GM12873 (cell line): ENCODE results near the gene RAD51B.

Source experiments
- CTCF ChIP-seq: IDR thresholded peaks from 2 replicates; pipeline ENCODE4 v1.5.1; 2012; ENCODE audit warnings: low read depth, mild to moderate bottlenecking, moderate library complexity, low read length, control low read depth; ENCODE audit not compliant: insufficient read depth; ENCODE audit errors: missing control alignments

RAD51B gene

GRCh38 chr14:68655021-68655831, 835.6 kb downstream of the RAD51B start:
- no peak for TF ChIP-seq CTCF

GRCh38 chr14:68655911-68656316, 836.3 kb downstream of the RAD51B start:
- TF ChIP-seq CTCF, result no peak

GRCh38 chr14:68656452-68656851, 836.9 kb downstream of the RAD51B start:
- no peak for TF ChIP-seq CTCF

GRCh38 chr14:68657300-68658028, 837.9 kb downstream of the RAD51B start:
- TF ChIP-seq CTCF, result no peak

GRCh38 chr14:68658029-68658509, 838.5 kb downstream of the RAD51B start:
- TF ChIP-seq CTCF, result no peak

- TF ChIP-seq CTCF, result no peak
Measured at GRCh38 chr14:68658943-68659931, 839.7 kb downstream of the RAD51B start.
